HG02571 (cell line): Measurements from ENCODE around the gene ZNF780B.
"Not testable (repeated sequence)": the region's sequence is repeated elsewhere in the genome, so short reads cannot be mapped to it uniquely, and the experiment has no call there.

Experiments
- ATAC-seq: cut with Tn5 transposase; IDR thresholded peaks from one replicate; pipeline ENCODE4 v1.9.1; 2021; ENCODE audit warnings: mild to moderate bottlenecking, moderate library complexity; ENCODE audit not compliant: unreplicated experiment

ZNF780B gene

GRCh38 chr19:40041718-40042117, 14.3 kb downstream of the ZNF780B start:
- not testable (repeated sequence) for ATAC-seq

- not testable (repeated sequence) for ATAC-seq
Measured at GRCh38 chr19:40038047-40038446, 18.0 kb downstream of the ZNF780B start.

- ATAC-seq = no peak
Measured at GRCh38 chr19:40035996-40036395, 20.0 kb downstream of the ZNF780B start.

GRCh38 chr19:40033989-40034560, 22.0 kb downstream of the ZNF780B start:
- ATAC-seq = no peak

- ATAC-seq = no peak
Measured at GRCh38 chr19:40026597-40026970, 29.4 kb downstream of the ZNF780B start.

GRCh38 chr19:40025938-40026596, 30.0 kb downstream of the ZNF780B start:
- ATAC-seq = no peak

GRCh38 chr19:40023969-40024368, 32.1 kb downstream of the ZNF780B start:
- ATAC-seq = no peak

GRCh38 chr19:40013991-40014390, 42.0 kb downstream of the ZNF780B start:
- no peak for ATAC-seq

GRCh38 chr19:40009674-40010073, 46.4 kb downstream of the ZNF780B start:
- no peak for ATAC-seq

- ATAC-seq = no peak
Measured at GRCh38 chr19:40006273-40006691, 49.7 kb downstream of the ZNF780B start.

- ATAC-seq = no peak
Measured at GRCh38 chr19:40005691-40006272, 50.2 kb downstream of the ZNF780B start.

GRCh38 chr19:39998501-39998900, 57.5 kb downstream of the ZNF780B start:
- ATAC-seq = no peak

- ATAC-seq = no peak
Measured at GRCh38 chr19:39997638-39998216, 58.3 kb downstream of the ZNF780B start.

- peak; percentile 94 for ATAC-seq
Measured at GRCh38 chr19:39996811-39997637, 59.0 kb downstream of the ZNF780B start, which contains the start of gene ZNF546. Gene ZNF546 (plus strand): TSS chr19:39997060. CDS start chr19:39998327, 1,267 bp downstream.

GRCh38 chr19:39996218-39996810, 59.7 kb downstream of the ZNF780B start:
- ATAC-seq = peak; percentile 21

- no peak for ATAC-seq
Measured at GRCh38 chr19:39995794-39996193, 60.2 kb downstream of the ZNF780B start.

- no peak for ATAC-seq
Measured at GRCh38 chr19:39994361-39994760, 61.7 kb downstream of the ZNF780B start.

- ATAC-seq = no peak
Measured at GRCh38 chr19:39993605-39994004, 62.4 kb downstream of the ZNF780B start.

- ATAC-seq = no peak
Measured at GRCh38 chr19:39987596-39987995, 68.4 kb downstream of the ZNF780B start.

- no peak for ATAC-seq
Measured at GRCh38 chr19:39987167-39987566, 68.9 kb downstream of the ZNF780B start.

GRCh38 chr19:39986643-39987042, 69.4 kb downstream of the ZNF780B start:
- no peak for ATAC-seq
